ENCODE data around the gene KDM4B.

KDM4B gene

GRCh38 chr19:4984438-4984990 lies 15.6 kb downstream of the KDM4B start:
- no peak for DNase-seq (ENCODE audit: extremely low spot score)
- CTCF ChIA-PET = interaction anchor here (3.1 kb wide), 1 partner anchor 17 kb away, joined by 14 read pairs; no protein-coding TSS in a partner anchor
- no peak for TF ChIP-seq CTCF (IDR thresholded peaks at IDR 0.05; ENCODE audit: control extremely low read depth, extremely low read depth, low read depth, missing control alignments)
- POLR2A ChIA-PET = no interaction called here

GRCh38 chr19:4985551-4985991 lies 16.7 kb downstream of the KDM4B start:
- POLR2A ChIA-PET = no interaction called here
- no peak for DNase-seq (ENCODE audit: extremely low spot score)
- CTCF ChIA-PET = interaction anchor here (3.1 kb wide), 1 partner anchor 16 kb away, joined by 14 read pairs; no protein-coding TSS in a partner anchor
- no peak for TF ChIP-seq CTCF (IDR thresholded peaks at IDR 0.05; ENCODE audit: control extremely low read depth, extremely low read depth, low read depth, missing control alignments)

DNA sequence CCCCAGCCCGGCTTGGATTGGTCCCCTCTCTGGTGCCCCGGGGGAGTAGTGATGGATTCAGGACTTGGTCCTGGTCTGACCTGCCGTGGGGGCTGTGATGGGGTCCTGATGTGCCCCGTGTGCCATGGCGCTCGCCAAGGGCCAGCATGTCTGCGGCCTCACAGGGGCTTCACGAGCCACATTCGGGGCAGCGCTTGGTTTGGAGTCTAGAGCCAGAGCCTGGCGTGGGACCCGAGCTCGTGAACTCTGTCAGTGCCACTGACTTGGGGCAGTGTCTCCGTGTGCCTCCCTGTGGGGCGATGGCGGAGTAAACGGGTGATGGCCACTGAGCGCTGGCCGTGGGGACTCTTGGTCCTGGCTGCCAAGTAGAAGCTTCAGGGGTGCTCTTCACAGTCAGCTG lies 17.1 kb downstream of the KDM4B start:
- no peak for TF ChIP-seq CTCF (IDR thresholded peaks at IDR 0.05; ENCODE audit: control extremely low read depth, extremely low read depth, low read depth, missing control alignments)
- no peak for DNase-seq (ENCODE audit: extremely low spot score)
- POLR2A ChIA-PET = no interaction called here
- CTCF ChIA-PET = interaction anchor here (3.1 kb wide), 1 partner anchor 16 kb away, joined by 14 read pairs; no protein-coding TSS in a partner anchor

GRCh38 chr19:4986471-4986891 lies 17.6 kb downstream of the KDM4B start:
- CTCF ChIA-PET = interaction anchor here (3.1 kb wide), 1 partner anchor 15 kb away, joined by 14 read pairs; no protein-coding TSS in a partner anchor
- no peak for DNase-seq (ENCODE audit: extremely low spot score)
- POLR2A ChIA-PET = interaction anchor here (1.8 kb wide), 1 partner anchor 18 kb away, joined by 7 read pairs; the partner anchor contains the start of gene KDM4B
- TF ChIP-seq CTCF (IDR thresholded peaks at IDR 0.05; ENCODE audit: control extremely low read depth, extremely low read depth, low read depth, missing control alignments) = no peak

DNA sequence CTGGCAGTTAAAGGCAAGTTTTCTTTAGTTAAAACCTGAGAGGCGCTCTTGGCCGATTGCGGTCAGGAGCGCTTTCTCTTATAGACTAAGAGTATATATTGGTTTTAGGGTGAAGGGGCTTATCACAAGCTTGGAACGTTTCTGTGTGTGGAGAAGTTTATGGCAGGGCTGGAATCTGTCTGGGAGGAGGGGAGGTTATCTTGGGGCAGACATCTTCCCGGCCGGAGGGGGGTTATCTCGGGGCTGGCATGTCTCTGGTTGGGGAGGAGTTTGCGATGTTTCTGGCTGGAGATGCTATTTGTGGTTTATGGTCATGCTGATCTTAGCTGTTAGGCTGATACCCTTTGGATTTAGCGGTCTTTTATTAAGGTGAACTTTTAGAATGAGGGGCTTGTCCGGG lies 18.3 kb downstream of the KDM4B start:
- ChIA-PET POLR2A (interaction anchor here (1.8 kb wide), 1 partner anchor 19 kb away, joined by 7 read pairs; the partner anchor contains the start of gene KDM4B), CTCF (interaction anchor here (1.9 kb wide), 1 partner anchor 43 kb away, joined by 4 read pairs; no protein-coding TSS in a partner anchor)
- no peak for DNase-seq (ENCODE audit: extremely low spot score)

More for the DNA sequence above, 18.3 kb downstream of the KDM4B start:
- no peak for TF ChIP-seq CTCF (IDR thresholded peaks at IDR 0.05; ENCODE audit: control extremely low read depth, extremely low read depth, low read depth, missing control alignments)
